Stimulated activated CD8-positive, alpha-beta memory T cell treated with anti-CD3 and anti-CD28 coated beads, Interleukin-7, amount 100 ng/mL, for 4 hours (primary cell): ENCODE data around the gene MATK.
"Not testable (repeated sequence)": the region's sequence is repeated elsewhere in the genome, so short reads cannot be mapped to it uniquely, and the experiment has no call there.

Experiments
- DNase-seq, 2 donors: peaks; one replicate each; pipeline ENCODE4 v3.0.0-alpha.2; 2020; ENCODE audit warnings: low read depth in 2 of 2

The MATK gene

GRCh38 chr19:3770136-3770999, 15.8 kb downstream of the MATK start:
- no peak for DNase-seq

- DNase-seq, result no peak
These were observed 16.7 kb downstream of the MATK start for GRCh38 chr19:3769494-3769893.

- no peak for DNase-seq
These were observed 17.5 kb downstream of the MATK start for GRCh38 chr19:3768748-3769099.

- no peak for DNase-seq
These were observed 18.0 kb downstream of the MATK start for GRCh38 chr19:3768015-3768747.

GRCh38 chr19:3767050-3767449, 19.1 kb downstream of the MATK start:
- no peak for DNase-seq

- no peak for DNase-seq
These were observed 19.7 kb downstream of the MATK start for GRCh38 chr19:3766520-3766919.

GRCh38 chr19:3765757-3766156, 20.4 kb downstream of the MATK start:
- DNase-seq, result not testable (repeated sequence)

GRCh38 chr19:3765121-3765520, 21.1 kb downstream of the MATK start:
- no peak for DNase-seq

GRCh38 chr19:3762501-3763459, 23.4 kb downstream of the MATK start, which contains the start of gene MRPL54:
MRPL54 (plus strand) TSS chr19:3762682; CDS start chr19:3762701, 19 bp downstream.
- DNase-seq, result peak; percentile 99

- DNase-seq, result no peak
These were observed 24.1 kb downstream of the MATK start for GRCh38 chr19:3762130-3762473.

- peak; percentile 91 for DNase-seq
These were observed 24.6 kb downstream of the MATK start, which contains the start of gene APBA3 for GRCh38 chr19:3761382-3762129. APBA3 (minus strand) TSS chr19:3761692; CDS start chr19:3760264, 1,428 bp downstream.

- DNase-seq, result no peak
These were observed 25.3 kb downstream of the MATK start for GRCh38 chr19:3760871-3761361.

GRCh38 chr19:3759482-3760254, 26.5 kb downstream of the MATK start:
- no peak for DNase-seq

- not testable (repeated sequence) for DNase-seq
These were observed 27.9 kb downstream of the MATK start for GRCh38 chr19:3758297-3758696.

GRCh38 chr19:3757705-3758104, 28.5 kb downstream of the MATK start:
- not testable (repeated sequence) for DNase-seq

GRCh38 chr19:3753631-3754410, 32.4 kb downstream of the MATK start:
- no peak for DNase-seq

- no peak for DNase-seq
These were observed 33.7 kb downstream of the MATK start for GRCh38 chr19:3752492-3752891.

GRCh38 chr19:3751236-3751635, 34.9 kb downstream of the MATK start:
- no peak for DNase-seq

GRCh38 chr19:3750211-3750610, 36.0 kb downstream of the MATK start:
- no peak for DNase-seq
